Regular cardiac myocyte (primary cell): ENCODE data around the gene ZNF222. TPM values are rescaled to one million over a fixed set of nuclear protein-coding genes. Genes with fewer than 3 reads are reported as not detected.

ENCODE experiments used
- total RNA-seq: library from RNA; depleted of rRNA; stranded (reverse); fragments of >200 nt; gene quantifications from 2 replicates; pipeline ENCODE4 v1.2.3, GENCODE V29; 2014

Gene ZNF222
- total RNA-seq, result 6.3 and 6.5 TPM in 2 replicates

GRCh38 chr19:44025217-44025936 lies at the start of gene ZNF222:
TSS of gene ZNF222 (plus strand) at chr19:44025379. CDS start at chr19:44025437, 58 bp downstream.

GRCh38 chr19:43983912-43984686 lies 41.1 kb upstream of the ZNF222 start, which contains the start of gene ZNF155:
TSS of gene ZNF155 (plus strand) at chr19:43984188. CDS start at chr19:43988544, 4,356 bp downstream.

GRCh38 chr19:44002566-44003460 lies 22.4 kb upstream of the ZNF222 start, which contains the start of gene ZNF230:
TSS of gene ZNF230 (plus strand) at chr19:44002957. CDS start at chr19:44007079, 4,122 bp downstream.

GRCh38 chr19:44051650-44052402 lies 26.6 kb downstream of the ZNF222 start, which contains the start of gene ZNF223:
TSS of gene ZNF223 (plus strand) at chr19:44052036. CDS start at chr19:44055177, 3,141 bp downstream.

GRCh38 chr19:44071824-44072542 lies 46.8 kb downstream of the ZNF222 start, which contains the start of gene ZNF284:
TSS of gene ZNF284 (plus strand) at chr19:44072159. CDS start at chr19:44076390, 4,231 bp downstream.

Other genes starting within 250 kb of the ZNF222 start
- 3.8 and 4.5 TPM in 2 replicates for gene KCNN4, start 244.4 kb upstream of the ZNF222 start, total RNA-seq
- gene LYPD5, start 222.9 kb upstream of the ZNF222 start, total RNA-seq, result 0.19 and 2.8 TPM in 2 replicates
- gene ZNF283, start 198.1 kb upstream of the ZNF222 start, total RNA-seq, result 10.0 and 14.1 TPM in 2 replicates
- gene ZNF404, start 141.4 kb upstream of the ZNF222 start, total RNA-seq, result 1.5 and 5.6 TPM in 2 replicates
- 18.6 and 18.8 TPM in 2 replicates for gene ZNF45, start 90.1 kb upstream of the ZNF222 start, total RNA-seq
- gene ZNF221, start 74.2 kb upstream of the ZNF222 start, total RNA-seq, result 5.9 and 9.6 TPM in 2 replicates
- gene ZNF155, start 41.2 kb upstream of the ZNF222 start, total RNA-seq, result 5.8 and 8.5 TPM in 2 replicates
- 3.1 and 4.5 TPM in 2 replicates for gene ZNF230, start 22.4 kb upstream of the ZNF222 start, total RNA-seq
- gene ZNF223, start 26.7 kb downstream of the ZNF222 start, total RNA-seq, result 4.2 and 5.4 TPM in 2 replicates
- 2.5 and 3.7 TPM in 2 replicates for gene ZNF284, start 46.8 kb downstream of the ZNF222 start, total RNA-seq
- gene ZNF224, start 69.0 kb downstream of the ZNF222 start, total RNA-seq, result 20.9 and 34.7 TPM in 2 replicates
- gene ZNF225, start 88.0 kb downstream of the ZNF222 start, total RNA-seq, result 5.2 and 6.5 TPM in 2 replicates
- gene ZNF234, start 116.2 kb downstream of the ZNF222 start, total RNA-seq, result 9.6 and 15.5 TPM in 2 replicates
- 15.9 and 21.7 TPM in 2 replicates for gene ZNF226, start 139.7 kb downstream of the ZNF222 start, total RNA-seq
- gene ZNF227, start 187.2 kb downstream of the ZNF222 start, total RNA-seq, result 17.2 and 17.3 TPM in 2 replicates
- gene ZNF233, start 234.5 kb downstream of the ZNF222 start, total RNA-seq, result 0.38 and 0.85 TPM in 2 replicates